HUES48 (cell line): ENCODE results near the gene CD151.

ENCODE experiments used
- H3K27ac ChIP-seq: one replicate; pipeline ENCODE4 v1.7.0; 2013; ENCODE audit warnings: low read depth, low read length, inconsistent platforms
- H3K27me3 ChIP-seq: 2 replicates; pipeline ENCODE4 v1.6.1; 2013; ENCODE audit warnings: mild to moderate bottlenecking, low read length; ENCODE audit not compliant: control insufficient read depth, insufficient read depth
- H3K36me3 ChIP-seq: 2 replicates; pipeline ENCODE4 v1.6.1; 2013; ENCODE audit warnings: low read length; ENCODE audit not compliant: control insufficient read depth, insufficient read depth
- H3K4me1 ChIP-seq: 2 replicates; pipeline ENCODE4 v1.6.1; 2013; ENCODE audit warnings: mild to moderate bottlenecking, low read length; ENCODE audit not compliant: control insufficient read depth, insufficient read depth
- H3K4me3 ChIP-seq: 2 replicates; pipeline ENCODE4 v1.5.1; 2013; ENCODE audit warnings: mild to moderate bottlenecking, low read depth, low read length
- H3K9ac ChIP-seq: 2 replicates; pipeline ENCODE4 v1.6.1; 2013; ENCODE audit warnings: mild to moderate bottlenecking, low read depth, low read length, moderate library complexity
- H3K9me3 ChIP-seq: 2 replicates; pipeline ENCODE4 v1.6.1; 2013; ENCODE audit warnings: low read length; ENCODE audit not compliant: control insufficient read depth, insufficient read depth

CD151 gene

DNA sequence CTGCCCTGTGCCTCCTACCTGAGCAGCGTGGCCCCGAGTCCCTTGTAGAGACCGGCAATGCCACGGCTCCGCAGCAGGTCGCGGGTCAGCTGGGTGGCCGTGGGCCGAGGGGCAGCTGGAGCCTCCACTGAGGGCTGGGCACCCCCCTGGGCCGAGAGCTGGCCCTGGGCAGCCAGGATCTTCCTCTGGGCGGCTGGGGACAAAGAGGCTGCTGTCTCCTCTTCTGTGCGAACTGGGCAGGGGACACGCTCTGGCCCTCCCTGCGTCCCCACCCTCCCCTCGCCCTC lies 40.3 kb upstream of the CD151 start:
- H3K27me3 ChIP-seq = no peaks in the 10 kb centered on the region

DNA sequence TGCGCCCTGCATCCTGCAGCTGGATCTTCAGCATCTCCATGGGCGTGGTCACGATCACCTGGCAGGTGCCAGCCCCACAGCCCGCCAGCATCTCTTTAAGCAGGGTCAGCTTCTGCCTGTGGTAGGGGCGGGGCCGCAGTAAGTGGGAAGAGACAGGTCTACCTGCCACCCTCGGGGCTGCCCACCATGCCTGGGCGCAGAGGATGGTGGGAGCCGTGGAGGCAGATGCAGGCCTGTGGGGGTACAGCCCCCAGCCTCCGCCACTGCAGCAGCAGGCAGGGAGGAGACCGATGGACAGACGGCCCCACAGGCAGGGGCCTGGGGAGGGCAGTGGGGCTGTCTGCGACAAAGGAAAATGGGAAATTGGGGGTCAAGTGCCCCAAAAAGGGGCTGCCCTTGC lies 39.9 kb upstream of the CD151 start:
- Histone ChIP-seq H3K27ac (no peak overlapping the region), H3K9me3 (no peaks in the 10 kb centered on the region), H3K9ac (no peak overlapping the region), H3K36me3 (peaks cover 28% of the 10 kb centered on the region), H3K4me3 (no peak overlapping the region), H3K27me3 (no peaks in the 10 kb centered on the region), H3K4me1 (peaks cover 18% of the 10 kb centered on the region)

More for the DNA sequence above, 40.3 kb upstream of the CD151 start:
- Histone ChIP-seq H3K9me3 (no peaks in the 10 kb centered on the region), H3K4me1 (peaks cover 18% of the 10 kb centered on the region), H3K36me3 (peaks cover 28% of the 10 kb centered on the region), H3K4me3 (no peak overlapping the region), H3K27ac (no peak overlapping the region), H3K9ac (no peak overlapping the region)

DNA sequence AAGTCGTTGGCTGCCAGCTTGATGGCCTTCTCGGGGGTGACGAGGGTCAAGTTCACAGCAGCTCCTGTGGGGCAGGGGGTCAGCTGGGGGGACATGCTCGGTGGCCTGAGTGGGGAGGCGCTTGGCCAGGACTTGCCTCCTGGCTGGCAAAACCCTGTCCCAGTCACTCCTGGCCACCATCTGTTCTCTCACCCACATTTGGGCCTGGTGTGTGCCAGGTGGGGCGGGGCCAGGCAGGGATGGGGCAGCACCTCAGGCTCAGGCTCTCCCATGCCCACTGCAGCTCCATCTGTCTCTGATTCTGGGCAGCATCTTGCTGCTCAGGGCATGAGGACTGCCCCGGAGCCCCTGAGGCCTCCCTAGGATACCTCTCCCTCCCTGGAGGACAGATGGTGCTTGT lies 39.2 kb upstream of the CD151 start:
- Histone ChIP-seq H3K27ac (no peak overlapping the region), H3K4me1 (peaks cover 18% of the 10 kb centered on the region), H3K36me3 (peaks cover 28% of the 10 kb centered on the region), H3K4me3 (no peak overlapping the region), H3K9me3 (no peaks in the 10 kb centered on the region), H3K9ac (no peak overlapping the region), H3K27me3 (no peaks in the 10 kb centered on the region)

DNA sequence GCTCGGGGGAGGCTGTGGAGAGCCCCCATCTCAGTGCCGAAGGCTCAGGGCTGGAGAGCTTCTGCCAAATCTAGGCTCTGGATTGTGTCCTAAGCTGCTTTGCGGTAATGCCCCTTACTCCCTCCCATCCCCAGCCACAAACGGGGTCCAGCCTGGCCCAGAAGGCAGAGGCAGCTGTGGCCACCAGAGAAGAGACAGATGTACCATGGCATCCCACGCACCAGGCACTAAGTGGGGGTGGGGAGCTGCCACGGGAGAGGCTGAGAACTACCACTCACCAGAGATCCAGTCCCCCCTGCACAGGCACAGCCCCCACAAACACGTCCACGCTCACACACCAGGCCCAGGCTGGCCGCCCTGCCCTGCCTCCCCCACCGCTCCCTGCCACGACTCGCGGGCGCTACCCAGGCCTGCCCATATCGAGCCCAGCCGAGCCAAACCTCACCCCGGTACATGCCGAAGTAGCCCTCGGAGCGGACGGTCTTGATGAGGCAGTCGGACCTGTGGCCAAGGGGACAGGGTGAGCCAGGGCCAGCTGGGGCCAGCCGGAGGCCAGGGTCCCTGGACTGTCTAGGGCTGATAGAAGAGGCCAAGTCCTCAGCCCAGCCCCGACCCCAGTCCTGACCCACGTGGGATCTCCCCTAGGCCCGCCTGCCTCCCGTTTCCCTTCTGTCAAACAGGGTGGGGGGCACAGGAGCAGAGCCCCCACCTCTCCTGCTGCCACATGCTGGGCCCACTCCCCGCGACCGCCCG lies 38.6 kb upstream of the CD151 start:
- no peak overlapping the region for H3K27ac ChIP-seq

DNA sequence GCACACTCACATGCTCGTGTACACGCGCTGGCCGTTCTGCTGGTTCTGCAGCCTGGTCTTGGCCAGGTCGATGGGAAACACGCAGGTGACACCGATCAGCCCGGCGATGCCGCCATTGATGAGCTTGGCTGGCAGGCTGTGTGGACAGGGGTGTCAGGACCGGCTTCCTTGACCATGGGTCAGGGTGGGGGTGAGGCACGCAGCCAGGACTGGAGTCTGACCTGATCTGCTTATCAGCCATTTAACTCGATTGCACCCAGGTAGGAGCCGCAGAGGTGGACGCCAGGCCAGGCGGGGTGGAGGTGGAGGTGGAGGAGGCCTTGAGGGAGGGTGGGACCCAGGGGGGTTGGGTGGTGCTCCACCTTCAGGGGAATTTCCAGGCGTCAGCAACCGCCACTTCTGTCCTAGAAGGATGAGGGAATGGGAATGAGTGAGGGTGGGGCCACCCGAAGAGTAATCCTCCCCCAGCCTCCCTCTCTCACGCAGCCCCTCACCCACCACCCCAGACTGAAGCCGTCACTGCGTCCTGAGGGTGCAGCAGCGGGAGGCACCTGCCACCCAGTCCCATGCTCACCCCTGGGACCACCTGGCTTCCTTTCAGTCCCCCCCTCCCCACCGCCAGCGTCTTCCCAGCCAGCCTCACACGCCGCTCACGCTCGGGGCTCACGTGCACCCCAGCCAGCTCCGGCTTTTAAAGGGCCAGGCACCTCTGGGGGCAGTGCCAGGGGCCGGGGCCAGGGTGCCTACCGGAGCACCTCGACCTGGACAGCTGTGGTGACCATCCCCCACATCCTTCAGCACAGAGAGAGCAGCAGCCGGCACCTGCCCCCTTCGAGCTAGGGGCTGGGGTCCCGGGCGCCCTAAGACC lies 37.8 kb upstream of the CD151 start:
- H3K4me3 ChIP-seq = no peak overlapping the region
- peaks cover 13% of the 10 kb centered on the region for H3K4me1 ChIP-seq
- H3K27ac ChIP-seq = no peak overlapping the region
- H3K36me3 ChIP-seq = peaks cover 40% of the 10 kb centered on the region
- H3K9me3 ChIP-seq = no peaks in the 10 kb centered on the region
- H3K27me3 ChIP-seq = no peaks in the 10 kb centered on the region
- no peak overlapping the region for H3K9ac ChIP-seq

More for the DNA sequence above, 38.6 kb upstream of the CD151 start:
- Histone ChIP-seq H3K9ac (no peak overlapping the region), H3K4me3 (no peak overlapping the region), H3K9me3 (no peaks in the 10 kb centered on the region), H3K4me1 (peaks cover 15% of the 10 kb centered on the region), H3K27me3 (no peaks in the 10 kb centered on the region), H3K36me3 (peaks cover 32% of the 10 kb centered on the region)

DNA sequence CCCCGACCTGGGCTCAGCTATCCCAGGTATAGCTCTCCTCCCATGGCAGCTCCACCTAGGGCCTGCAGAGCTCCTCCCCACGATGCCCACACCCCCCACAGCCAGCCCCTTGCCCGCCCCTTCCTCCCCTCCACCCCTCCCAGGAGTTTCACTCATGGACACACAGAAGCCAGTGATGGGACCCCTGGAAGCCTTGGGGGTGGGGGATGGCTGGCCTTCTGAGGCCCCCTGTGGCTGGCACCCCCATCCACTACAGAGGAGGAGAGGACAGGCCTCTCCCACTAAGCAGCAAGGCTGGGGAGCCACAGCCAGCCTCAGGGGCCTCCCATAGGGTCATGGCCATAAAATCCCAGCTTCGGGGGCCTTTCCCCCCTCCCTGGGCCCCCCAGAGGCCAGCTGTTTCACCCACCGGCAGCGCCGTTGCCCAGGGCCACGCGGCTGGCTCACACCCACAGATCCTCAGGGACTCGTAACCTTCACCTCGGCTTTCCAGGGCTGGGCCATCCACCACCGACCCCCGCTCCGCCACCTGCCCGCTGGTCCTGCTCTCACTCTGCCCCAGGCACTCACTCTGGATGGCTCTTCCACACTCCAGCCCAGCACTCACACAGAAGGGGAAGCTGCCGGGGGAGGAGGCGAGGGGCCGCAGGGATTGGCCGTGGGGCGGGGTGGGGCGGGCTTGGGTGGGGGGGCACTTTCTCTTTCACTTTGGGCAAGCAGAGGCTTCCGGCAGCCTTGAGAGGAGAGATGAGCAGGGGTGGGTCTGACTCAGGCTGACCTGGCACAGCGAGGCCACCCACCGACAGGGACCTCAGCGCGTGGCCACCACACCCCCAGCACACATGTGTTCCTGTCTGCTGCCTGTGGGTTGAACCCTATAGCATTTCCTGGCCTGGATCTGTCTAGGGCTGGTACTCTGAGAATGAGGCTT lies 36.9 kb upstream of the CD151 start:
- Histone ChIP-seq H3K4me1 (peaks cover 13% of the 10 kb centered on the region), H3K27me3 (no peaks in the 10 kb centered on the region), H3K4me3 (no peak overlapping the region; the same call in 1 of the 2 replicates), H3K9ac (no peak overlapping the region), H3K27ac (peak overlapping the region; percentile 89), H3K9me3 (no peaks in the 10 kb centered on the region), H3K36me3 (peaks cover 49% of the 10 kb centered on the region)

DNA sequence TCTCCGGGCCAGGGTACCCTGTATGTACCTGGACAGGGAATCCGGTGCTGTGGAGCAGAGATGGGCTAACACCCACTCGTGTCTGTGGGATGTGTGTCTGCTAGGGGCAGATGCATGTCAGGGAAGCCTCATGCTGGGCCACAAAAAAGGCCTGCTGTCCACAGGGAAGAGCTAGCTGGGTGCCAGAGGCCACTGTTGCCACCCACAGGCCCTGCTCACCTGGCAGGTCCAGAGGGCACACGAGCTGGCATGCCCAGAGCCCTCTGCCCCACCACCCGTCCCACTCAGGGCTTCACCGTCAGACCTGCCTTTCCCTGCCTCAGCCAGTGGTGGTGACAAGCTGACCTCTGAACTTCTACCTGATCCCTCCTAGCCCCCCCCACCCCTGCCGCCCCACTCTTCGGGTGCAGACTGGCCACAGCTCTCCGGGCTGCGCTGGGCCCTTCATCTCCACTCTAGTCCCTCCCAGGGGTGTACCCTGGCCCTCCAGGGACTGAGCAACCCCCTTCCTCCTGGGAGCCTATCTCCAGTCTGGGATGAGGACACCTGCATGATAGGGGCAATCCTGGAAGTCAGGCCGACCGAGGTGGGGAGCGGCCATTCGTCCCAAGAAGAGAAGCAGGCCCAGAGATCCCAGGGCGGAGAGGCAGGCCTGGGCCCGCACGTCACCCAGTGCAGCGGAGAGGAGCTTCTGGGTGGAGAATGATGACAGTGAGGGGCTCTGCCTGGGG lies 36.0 kb upstream of the CD151 start:
- peaks cover 13% of the 10 kb centered on the region for H3K4me1 ChIP-seq
- H3K4me3 ChIP-seq = peak overlapping the region; percentile 87
- peaks cover 54% of the 10 kb centered on the region for H3K36me3 ChIP-seq
- H3K9ac ChIP-seq = no peak overlapping the region
- no peaks in the 10 kb centered on the region for H3K27me3 ChIP-seq
- peak overlapping the region; percentile 89 for H3K27ac ChIP-seq
- no peaks in the 10 kb centered on the region for H3K9me3 ChIP-seq

DNA sequence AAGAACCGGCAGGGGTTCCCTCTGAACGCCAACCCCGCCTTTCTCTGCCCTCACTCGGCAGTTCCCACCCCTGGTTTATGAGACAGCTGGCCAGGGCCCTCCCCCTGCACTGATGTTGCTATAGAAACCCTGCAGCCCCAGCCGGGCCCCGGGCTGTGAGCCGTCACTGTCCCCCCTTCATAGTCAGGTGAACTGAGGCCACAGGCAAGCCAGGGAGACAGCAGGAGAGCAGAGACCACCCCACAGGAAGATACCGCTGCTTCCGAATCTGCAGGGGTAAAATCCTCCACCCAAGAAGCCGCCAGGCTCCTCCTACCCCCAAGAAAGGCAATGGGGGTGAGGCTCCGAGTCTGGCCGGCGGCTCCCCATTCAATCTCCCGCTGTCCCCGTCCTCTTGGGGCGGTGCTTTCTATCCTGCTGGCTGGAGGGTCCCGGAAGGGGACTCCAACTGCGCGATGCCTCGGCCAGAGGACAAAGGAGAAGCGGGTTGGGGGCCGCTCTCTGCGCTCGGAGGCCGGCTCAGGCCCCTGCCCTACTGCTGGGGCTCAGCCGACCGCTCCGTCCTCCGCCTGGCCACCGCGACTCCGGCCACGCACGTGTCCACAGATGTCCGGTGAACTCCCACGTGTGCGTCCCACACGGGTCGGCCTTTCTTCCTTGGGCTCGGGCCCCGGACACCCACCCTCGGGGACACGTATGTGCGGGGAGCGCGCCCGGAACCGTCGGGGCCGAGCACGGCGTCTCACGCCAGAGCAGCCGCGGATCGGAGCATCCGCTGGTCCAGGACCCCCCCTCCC lies 35.3 kb upstream of the CD151 start:
- H3K9ac ChIP-seq = peak overlapping the region; percentile 77
- H3K36me3 ChIP-seq = peaks cover 54% of the 10 kb centered on the region
- peaks cover 13% of the 10 kb centered on the region for H3K4me1 ChIP-seq
- H3K27me3 ChIP-seq = no peaks in the 10 kb centered on the region
- H3K9me3 ChIP-seq = no peaks in the 10 kb centered on the region
- H3K27ac ChIP-seq = peak overlapping the region; percentile 89
- peak overlapping the region; percentile 87 for H3K4me3 ChIP-seq

DNA sequence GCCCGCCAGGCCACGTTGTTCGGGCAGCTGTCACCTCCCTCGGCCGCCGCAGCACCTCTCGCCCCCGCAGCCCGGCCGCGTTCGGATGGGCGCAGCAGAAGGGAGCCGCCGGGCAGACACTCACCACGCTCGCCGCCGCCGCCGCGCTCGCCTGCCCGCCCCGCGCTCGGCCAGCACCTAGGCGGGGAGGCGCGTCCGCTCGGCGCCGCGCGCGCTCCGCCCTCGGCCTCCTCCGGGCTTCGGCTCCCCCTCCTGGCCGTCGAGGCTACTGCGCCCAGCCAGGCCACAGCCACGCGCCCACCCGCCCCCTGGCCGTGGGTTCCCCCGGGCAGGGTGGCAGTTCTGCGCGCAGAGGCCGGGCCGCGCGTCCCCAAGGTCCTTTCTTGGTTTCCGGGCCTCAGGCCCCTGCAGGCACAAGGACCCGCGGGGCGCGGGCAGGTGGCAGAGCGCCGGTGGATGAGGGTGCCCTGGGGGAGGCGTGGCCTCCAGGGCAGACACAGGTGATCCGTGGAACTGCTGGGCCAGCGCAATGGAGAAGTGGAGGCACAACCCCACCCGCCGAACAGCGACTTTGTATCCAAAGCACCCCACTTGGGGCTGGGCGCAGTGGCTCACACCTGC lies 34.5 kb upstream of the CD151 start, which contains the start of gene SLC25A22:
Gene SLC25A22, minus strand, starts transcription at position 189 of the 621 bp plus-strand sequence. CDS start 3,275 bp downstream, outside the sequence.
- peak within 1 kb of the TSS; percentile 89 for H3K27ac ChIP-seq
- peak within 1 kb of the TSS; percentile 87 for H3K4me3 ChIP-seq
- no peaks in the 10 kb centered on the region for H3K9me3 ChIP-seq
- peak within 1 kb of the TSS; percentile 77 for H3K9ac ChIP-seq
- H3K27me3 ChIP-seq = no peaks in the 10 kb centered on the region
- peaks cover 13% of the 10 kb centered on the region for H3K4me1 ChIP-seq
- H3K36me3 ChIP-seq = peaks cover 55% of the 10 kb centered on the region
